ENCODE data around the gene ARAP2. TPM values are rescaled to one million over a fixed set of nuclear protein-coding genes. Genes with fewer than 3 reads are reported as not detected.

ARAP2 gene
- total RNA-seq, 2 donors from 2014 or later: 44.8 to 51.7 TPM

DNA sequence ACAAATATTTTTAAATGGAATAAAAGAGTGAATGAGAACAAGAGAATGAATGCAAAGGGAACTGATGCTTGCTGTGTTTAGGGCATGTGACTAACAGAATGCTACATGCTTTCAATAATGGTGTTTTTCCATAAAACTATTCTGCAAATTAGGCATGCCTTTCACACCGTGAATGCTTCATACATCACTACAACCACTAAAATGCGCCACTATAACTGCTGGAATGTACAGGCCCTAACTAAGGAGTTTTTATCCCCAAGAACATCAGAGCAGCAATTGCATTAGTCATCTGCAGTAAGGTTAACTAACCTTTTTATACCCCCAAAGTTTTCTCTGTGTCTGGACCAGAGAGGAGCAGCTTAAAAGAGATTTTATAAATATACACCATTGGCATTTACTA, 190.4 kb downstream of the ARAP2 start:
- no peaks in the 10 kb centered on the region for H3K9me3 Mint-ChIP-seq
- H3K36me3 Mint-ChIP-seq (ENCODE audit: low read depth): no peaks in the 10 kb centered on the region
- no peak overlapping the region for H3K27ac Mint-ChIP-seq
- ATAC-seq (replicated peaks): no peak
- H3K27me3 Mint-ChIP-seq: no peaks in the 10 kb centered on the region
- H3K4me1 Mint-ChIP-seq: no peaks in the 10 kb centered on the region
- H3K4me3 Mint-ChIP-seq: no peak overlapping the region

DNA sequence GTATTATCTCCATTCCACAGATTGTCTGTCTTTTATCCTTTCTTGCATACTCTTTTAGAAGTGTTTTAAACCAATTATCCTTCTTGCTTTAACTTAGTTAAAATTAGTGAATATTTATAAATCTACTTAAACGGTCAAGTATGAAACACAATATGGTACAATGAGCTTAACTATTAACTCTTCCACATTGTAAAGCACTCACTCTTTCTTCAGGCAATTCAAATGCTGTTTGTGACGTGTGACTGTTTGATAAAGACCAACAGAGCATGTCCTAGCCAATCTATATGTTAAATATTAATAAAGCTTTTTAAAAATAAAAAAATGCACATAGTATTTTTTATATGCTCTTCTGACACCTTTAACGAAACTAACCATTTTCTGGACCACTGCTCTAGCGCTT, 192.7 kb downstream of the ARAP2 start:
- H3K9me3 Mint-ChIP-seq: no peaks in the 10 kb centered on the region
- no peak overlapping the region for H3K4me3 Mint-ChIP-seq
- no peaks in the 10 kb centered on the region for H3K27me3 Mint-ChIP-seq
- no peak overlapping the region for H3K27ac Mint-ChIP-seq
- no peaks in the 10 kb centered on the region for H3K36me3 Mint-ChIP-seq (ENCODE audit: low read depth)
- H3K4me1 Mint-ChIP-seq: no peaks in the 10 kb centered on the region
- ATAC-seq (replicated peaks): no peak

DNA sequence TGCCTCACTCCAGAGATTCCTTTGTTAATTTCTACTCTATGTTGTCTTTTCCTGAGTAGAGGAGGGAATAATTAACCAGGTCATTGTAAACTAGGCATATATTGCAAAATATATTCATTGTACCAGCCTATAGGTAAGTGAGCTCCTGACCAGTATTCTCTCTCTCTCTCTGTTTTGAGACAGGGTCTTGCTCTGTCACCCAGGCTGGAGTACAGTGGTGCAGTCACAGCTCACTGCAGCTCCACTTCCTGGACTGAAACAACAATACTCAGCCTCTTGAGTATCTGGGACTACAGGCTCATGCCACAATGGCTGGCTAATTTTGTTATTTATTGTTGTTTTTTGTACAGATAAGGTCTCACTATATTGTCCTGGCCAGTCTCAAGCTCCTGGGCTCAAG, 198.3 kb downstream of the ARAP2 start:
- no peak overlapping the region for H3K27ac Mint-ChIP-seq
- H3K27me3 Mint-ChIP-seq: no peaks in the 10 kb centered on the region
- no peak overlapping the region for H3K4me3 Mint-ChIP-seq
- no peaks in the 10 kb centered on the region for H3K9me3 Mint-ChIP-seq
- ATAC-seq (replicated peaks): no peak
- no peaks in the 10 kb centered on the region for H3K36me3 Mint-ChIP-seq (ENCODE audit: low read depth)
- H3K4me1 Mint-ChIP-seq: no peaks in the 10 kb centered on the region

DNA sequence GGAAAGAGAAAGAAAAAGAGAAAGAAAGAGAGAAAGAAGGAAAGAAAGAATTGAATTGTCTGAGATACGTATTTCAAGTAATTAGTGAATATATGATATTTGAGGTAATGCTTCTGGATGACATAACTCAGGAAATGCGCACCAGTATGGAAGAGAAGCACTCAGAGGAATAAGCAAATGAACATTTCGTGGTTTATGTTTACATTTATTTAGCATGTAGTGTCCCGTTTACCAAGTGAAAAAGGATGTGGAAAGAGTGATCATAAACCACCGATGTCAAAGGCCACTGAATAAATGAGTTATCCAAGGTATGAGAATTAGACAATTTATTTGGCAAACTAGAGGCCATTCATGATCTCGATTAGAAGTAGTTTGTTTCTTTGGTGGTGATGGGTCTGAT, 200.4 kb downstream of the ARAP2 start:
- no peak overlapping the region for H3K27ac Mint-ChIP-seq
- no peak for ATAC-seq (replicated peaks)
- H3K36me3 Mint-ChIP-seq (ENCODE audit: low read depth): no peaks in the 10 kb centered on the region
- peaks cover 3% of the 10 kb centered on the region for H3K9me3 Mint-ChIP-seq
- no peak overlapping the region for H3K4me3 Mint-ChIP-seq
- H3K27me3 Mint-ChIP-seq: no peaks in the 10 kb centered on the region
- H3K4me1 Mint-ChIP-seq: no peaks in the 10 kb centered on the region

DNA sequence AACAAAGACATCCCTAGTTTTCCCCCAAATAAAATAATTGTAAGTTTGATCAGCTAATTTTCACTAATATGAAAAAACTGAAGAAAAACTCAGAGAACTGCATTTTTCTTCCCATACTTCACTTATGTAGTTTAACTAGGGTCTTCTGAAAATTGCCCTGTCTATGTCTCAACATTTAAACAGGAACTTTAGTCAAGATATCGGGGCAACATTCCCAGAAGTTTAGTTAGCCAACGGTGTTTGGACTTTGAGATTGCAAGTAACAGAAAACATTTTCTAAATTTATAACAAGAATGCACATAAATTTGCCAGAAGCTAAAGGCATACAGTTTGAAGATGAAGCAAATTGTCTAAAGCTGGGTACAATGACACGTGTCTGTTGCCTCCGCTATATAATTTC, 201.1 kb downstream of the ARAP2 start:
- Mint-ChIP-seq H3K4me3 (no peak overlapping the region), H3K36me3 (ENCODE audit: low read depth) (no peaks in the 10 kb centered on the region), H3K27me3 (no peaks in the 10 kb centered on the region), H3K27ac (no peak overlapping the region), H3K4me1 (no peaks in the 10 kb centered on the region), H3K9me3 (peaks cover 3% of the 10 kb centered on the region)
- ATAC-seq (replicated peaks): no peak

DNA sequence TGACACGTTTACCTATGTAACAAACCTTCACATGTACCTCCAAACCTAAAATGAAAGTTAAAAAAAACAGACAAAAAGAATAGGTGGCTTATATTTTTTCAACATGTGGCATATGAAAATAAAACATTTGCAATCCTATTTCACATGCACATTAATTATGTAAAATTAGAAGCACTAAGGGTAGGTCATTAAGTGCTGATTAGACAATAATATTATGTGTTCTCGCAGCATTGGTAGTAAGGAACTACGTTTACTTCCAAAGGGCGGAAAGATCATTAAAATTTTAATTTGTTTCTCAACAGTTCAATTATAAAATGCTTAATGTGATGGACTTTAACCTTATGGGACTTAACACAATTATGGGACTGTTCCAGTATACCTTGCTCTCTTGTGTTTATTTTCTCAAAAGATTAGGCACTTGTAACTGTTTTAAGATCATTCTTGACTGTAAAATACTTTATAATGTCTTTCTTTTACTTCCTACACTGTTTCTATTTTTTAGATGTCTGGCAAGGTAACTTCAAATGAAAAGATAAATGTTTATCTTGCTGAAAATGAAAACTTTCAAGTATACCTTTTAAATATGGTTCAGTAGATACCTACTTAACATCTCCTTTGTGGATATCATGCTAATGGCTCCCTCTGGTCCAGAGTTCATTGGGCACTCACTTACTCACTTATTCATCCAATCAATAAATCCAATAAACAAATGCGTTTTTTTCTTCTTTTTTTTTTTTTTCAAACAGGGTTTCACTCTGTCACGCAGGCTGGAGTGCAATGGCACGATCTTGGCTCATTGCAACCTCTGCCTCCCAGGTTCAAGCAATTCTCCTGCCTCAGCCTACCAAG, 202.0 kb downstream of the ARAP2 start:
- Mint-ChIP-seq H3K27me3 (no peaks in the 10 kb centered on the region), H3K4me1 (no peaks in the 10 kb centered on the region), H3K9me3 (peaks cover 3% of the 10 kb centered on the region), H3K36me3 (ENCODE audit: low read depth) (no peaks in the 10 kb centered on the region), H3K4me3 (no peak overlapping the region), H3K27ac (no peak overlapping the region)
- no peak for ATAC-seq (replicated peaks)

DNA sequence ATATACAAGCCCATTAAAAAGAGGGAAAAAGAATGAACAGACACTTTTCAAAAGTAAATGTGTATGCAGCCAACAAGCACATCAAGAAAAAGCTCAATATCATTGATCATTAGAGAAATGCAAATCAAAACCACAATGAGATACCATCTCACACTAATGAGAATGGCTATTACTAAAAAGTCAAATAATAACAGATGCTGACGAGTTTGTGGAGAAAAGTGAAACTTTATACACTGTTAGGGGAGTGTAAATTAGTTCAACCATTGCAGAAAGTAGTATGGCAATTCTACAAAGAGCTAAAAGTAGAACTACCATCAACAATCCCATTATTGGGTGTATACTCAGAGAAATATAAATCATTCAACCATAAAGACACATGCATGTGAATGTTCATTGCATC, 203.0 kb downstream of the ARAP2 start:
- ATAC-seq (replicated peaks): no peak
- Mint-ChIP-seq H3K4me3 (no peak overlapping the region), H3K27me3 (no peaks in the 10 kb centered on the region), H3K9me3 (peaks cover 3% of the 10 kb centered on the region), H3K36me3 (ENCODE audit: low read depth) (no peaks in the 10 kb centered on the region), H3K4me1 (no peaks in the 10 kb centered on the region), H3K27ac (no peak overlapping the region)

DNA sequence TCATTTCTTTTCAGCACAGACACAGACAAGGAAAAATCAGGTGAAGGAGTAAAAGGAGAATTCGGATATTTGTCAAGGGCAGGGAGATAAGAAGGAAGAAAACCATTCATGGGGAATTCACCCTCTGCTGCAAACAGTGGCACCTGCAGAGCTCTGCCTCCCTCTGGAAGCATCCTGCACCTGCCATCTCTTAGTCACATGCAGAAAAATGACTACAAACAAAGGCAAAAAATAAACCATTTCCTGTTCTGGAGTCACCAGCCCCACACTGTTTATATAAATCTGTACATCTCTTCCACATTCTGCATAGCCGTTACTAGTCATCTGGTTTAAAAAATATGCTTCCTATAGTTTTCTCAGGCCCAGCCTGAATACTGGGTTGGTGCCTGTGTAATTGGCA, 205.3 kb downstream of the ARAP2 start:
- peaks cover 3% of the 10 kb centered on the region for H3K9me3 Mint-ChIP-seq
- no peaks in the 10 kb centered on the region for H3K4me1 Mint-ChIP-seq
- H3K27ac Mint-ChIP-seq: no peak overlapping the region
- no peak overlapping the region for H3K4me3 Mint-ChIP-seq
- ATAC-seq (replicated peaks): no peak
- H3K27me3 Mint-ChIP-seq: no peaks in the 10 kb centered on the region
- H3K36me3 Mint-ChIP-seq (ENCODE audit: low read depth): no peaks in the 10 kb centered on the region

DNA sequence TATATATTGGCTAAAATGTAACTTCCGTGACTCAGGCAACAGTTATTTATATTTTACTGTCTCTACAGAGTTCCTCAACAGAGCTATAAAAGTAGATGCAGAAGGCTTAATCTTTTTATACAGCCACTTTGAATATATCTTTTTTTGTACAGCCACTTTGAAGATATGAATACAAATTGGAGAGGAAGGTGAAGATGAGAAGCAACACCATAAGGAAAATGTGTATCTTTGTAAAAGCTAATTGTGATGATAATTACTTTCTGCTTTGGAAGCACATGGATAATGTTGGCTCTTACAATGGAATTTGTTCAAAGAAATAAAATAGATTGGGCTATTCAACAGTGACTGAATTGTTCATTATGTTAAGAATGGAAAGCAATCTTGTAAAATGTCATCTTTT, 205.8 kb downstream of the ARAP2 start:
- Mint-ChIP-seq H3K4me3 (no peak overlapping the region), H3K4me1 (no peaks in the 10 kb centered on the region), H3K27ac (no peak overlapping the region), H3K27me3 (no peaks in the 10 kb centered on the region), H3K9me3 (peaks cover 3% of the 10 kb centered on the region), H3K36me3 (ENCODE audit: low read depth) (no peaks in the 10 kb centered on the region)
- ATAC-seq (replicated peaks): no peak

DNA sequence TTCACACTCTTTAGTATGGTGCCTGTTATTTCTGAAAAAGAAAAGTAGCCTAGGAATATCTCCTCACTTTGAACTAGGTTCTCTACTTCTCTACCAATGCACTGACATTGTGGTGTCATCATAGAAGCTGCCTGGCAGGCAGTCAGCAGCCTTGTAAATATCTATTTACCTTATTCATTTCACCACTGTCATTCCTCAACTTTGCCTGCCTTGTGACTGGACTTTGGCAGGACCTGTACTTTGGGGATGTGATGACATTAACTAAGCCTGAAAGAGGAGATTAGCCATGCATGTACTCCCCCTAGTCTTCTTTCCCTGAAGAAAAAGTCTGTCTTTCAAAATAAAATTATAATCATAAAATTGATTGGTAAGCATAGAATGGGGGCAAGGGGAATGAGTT, 207.2 kb downstream of the ARAP2 start:
- H3K4me3 Mint-ChIP-seq: no peak overlapping the region
- H3K4me1 Mint-ChIP-seq: no peaks in the 10 kb centered on the region
- peaks cover 3% of the 10 kb centered on the region for H3K9me3 Mint-ChIP-seq
- no peak overlapping the region for H3K27ac Mint-ChIP-seq
- no peaks in the 10 kb centered on the region for H3K27me3 Mint-ChIP-seq
- no peaks in the 10 kb centered on the region for H3K36me3 Mint-ChIP-seq (ENCODE audit: low read depth)
- ATAC-seq (replicated peaks): no peak

DNA sequence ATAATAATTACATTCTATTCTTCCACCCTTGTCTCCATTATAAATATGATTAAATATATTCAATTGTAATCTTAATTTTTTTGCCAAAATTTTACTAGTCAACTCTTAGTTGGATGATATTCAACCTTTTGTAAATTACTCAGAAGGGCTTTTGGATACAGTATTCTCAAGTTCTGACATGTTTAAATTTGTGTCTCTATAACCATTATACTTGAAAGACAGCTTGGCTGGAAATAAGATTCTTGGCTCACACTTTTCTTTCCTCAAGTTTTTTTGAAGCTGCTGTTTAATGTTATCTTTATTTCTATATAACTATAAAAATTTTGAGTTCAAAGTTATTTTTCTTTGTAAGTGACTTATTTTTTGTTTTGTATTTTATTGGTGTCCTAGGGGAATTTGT, 214.4 kb downstream of the ARAP2 start:
- Mint-ChIP-seq H3K36me3 (ENCODE audit: low read depth) (no peaks in the 10 kb centered on the region), H3K4me1 (no peaks in the 10 kb centered on the region), H3K4me3 (no peak overlapping the region), H3K27ac (no peak overlapping the region), H3K9me3 (no peaks in the 10 kb centered on the region), H3K27me3 (no peaks in the 10 kb centered on the region)
- ATAC-seq (replicated peaks): no peak

DNA sequence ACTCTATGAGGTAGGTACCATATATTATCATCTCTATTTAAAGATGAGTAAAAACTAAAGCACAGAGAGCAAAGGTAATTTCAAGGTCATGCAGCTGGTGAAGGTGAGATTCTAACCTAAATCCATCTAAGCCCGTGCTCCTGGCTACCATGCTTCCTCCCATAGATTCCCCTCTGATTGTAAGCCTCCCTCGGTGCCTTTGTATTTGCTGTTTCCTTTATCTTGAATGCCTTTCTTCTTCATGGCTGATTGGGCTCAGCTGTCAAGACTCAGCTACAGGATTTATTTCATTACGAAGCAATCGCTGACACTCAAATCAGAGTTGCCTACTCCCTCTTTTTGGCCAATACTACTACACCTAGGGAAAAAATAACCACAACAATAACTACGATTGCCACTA, 217.1 kb downstream of the ARAP2 start:
- H3K27ac Mint-ChIP-seq: no peak overlapping the region
- no peaks in the 10 kb centered on the region for H3K9me3 Mint-ChIP-seq
- H3K4me1 Mint-ChIP-seq: no peaks in the 10 kb centered on the region
- ATAC-seq (replicated peaks): no peak
- no peaks in the 10 kb centered on the region for H3K27me3 Mint-ChIP-seq
- no peak overlapping the region for H3K4me3 Mint-ChIP-seq
- H3K36me3 Mint-ChIP-seq (ENCODE audit: low read depth): no peaks in the 10 kb centered on the region

DNA sequence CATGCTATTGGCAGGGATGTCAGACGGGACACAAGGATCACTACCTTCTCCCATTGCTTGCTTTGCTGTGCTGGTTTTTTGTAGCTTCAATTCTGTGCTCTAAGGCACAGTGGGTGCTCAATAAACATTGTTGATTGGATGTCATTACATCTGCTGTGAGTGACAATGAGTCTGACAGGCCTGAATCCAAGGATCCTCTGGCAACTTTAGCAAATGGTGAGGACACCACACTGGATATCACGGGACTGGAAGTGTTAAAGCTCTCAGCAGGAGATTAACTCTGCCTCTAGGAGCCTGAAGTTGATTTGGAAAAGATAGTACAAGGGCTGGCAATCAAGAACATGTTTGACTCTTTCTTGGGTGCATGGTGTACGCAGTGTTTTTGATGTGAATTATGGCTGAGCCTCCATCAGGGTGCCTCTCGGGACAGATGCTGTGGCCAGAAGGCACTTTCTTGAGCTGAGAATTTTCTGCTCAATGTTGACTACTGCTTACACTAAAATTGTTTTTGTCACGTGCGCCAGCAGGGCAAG, 217.9 kb downstream of the ARAP2 start:
- Mint-ChIP-seq H3K36me3 (ENCODE audit: low read depth) (no peaks in the 10 kb centered on the region), H3K4me3 (no peak overlapping the region), H3K27ac (no peak overlapping the region), H3K9me3 (no peaks in the 10 kb centered on the region), H3K4me1 (no peaks in the 10 kb centered on the region), H3K27me3 (no peaks in the 10 kb centered on the region)
- ATAC-seq (replicated peaks): no peak

DNA sequence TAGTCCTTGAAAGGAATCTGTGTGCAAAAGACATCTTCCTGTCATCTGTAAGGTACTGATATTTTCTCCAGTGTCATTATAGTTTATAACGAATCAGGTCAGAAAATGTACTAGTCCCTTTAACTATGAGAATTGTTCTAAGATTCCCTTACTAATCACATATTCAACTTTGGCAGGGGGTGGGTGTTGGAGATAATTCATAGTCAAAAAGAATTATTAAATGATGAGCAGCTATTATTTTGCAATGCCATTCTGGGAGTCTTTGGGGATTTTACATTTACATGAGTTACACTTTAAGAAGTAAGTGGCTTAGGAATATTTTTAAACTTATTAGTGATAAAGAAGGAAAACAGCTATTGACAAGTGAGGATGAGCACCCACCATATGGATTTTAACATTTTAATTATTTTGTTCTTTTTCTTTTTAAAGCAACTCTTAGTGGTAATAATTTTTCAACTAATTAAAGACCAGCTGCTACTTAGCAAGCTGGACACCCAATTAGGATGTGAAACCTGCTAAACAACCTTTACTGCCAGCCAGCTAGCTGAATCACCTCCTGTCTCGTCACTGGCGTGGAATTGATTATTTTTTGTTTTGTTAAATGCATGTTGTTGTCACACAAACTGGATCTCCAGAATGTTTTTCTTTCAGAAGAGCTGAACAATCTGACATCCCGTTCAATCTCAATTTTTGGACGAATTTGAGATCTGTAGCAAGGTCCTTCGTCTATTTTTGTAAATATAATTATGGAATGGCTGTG, 219.2 kb downstream of the ARAP2 start:
- no peaks in the 10 kb centered on the region for H3K27me3 Mint-ChIP-seq
- no peak overlapping the region for H3K27ac Mint-ChIP-seq
- H3K4me1 Mint-ChIP-seq: no peaks in the 10 kb centered on the region
- H3K4me3 Mint-ChIP-seq: no peak overlapping the region
- no peaks in the 10 kb centered on the region for H3K9me3 Mint-ChIP-seq
- ATAC-seq (replicated peaks): no peak
- no peaks in the 10 kb centered on the region for H3K36me3 Mint-ChIP-seq (ENCODE audit: low read depth)

DNA sequence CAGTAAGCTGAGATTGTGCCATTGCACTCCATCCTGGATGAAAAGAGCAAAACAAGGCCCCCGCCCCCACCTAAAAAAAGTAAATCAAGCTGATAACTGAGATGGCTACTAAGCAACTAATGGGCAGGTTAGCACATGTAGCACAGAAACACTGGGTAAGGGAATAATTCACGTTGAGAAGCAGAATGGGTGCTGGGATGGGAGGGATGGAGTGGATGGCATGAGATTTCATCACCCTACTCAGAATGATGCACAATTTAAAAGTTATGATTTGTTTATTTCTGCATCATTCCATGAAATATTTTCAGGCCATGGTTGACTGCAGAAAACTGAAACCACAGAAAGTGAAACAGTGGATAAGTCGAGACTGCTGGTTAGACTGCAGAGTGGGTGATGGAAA, 224.0 kb downstream of the ARAP2 start:
- Mint-ChIP-seq H3K4me1 (no peaks in the 10 kb centered on the region), H3K9me3 (no peaks in the 10 kb centered on the region), H3K4me3 (no peak overlapping the region), H3K27me3 (no peaks in the 10 kb centered on the region), H3K36me3 (ENCODE audit: low read depth) (no peaks in the 10 kb centered on the region), H3K27ac (no peak overlapping the region)
- ATAC-seq (replicated peaks): no peak
